Femur (tissue), 1 donor: Measurements from ENCODE around the gene SRGAP2C.
"Not testable (repeated sequence)": the region's sequence is repeated elsewhere in the genome, so short reads cannot be mapped to it uniquely, and the experiment has no call there.

ENCODE experiments used
- DNase-seq: peaks from one replicate; pipeline ENCODE4 v3.0.0-alpha.2; 2017

SRGAP2C gene

DNA sequence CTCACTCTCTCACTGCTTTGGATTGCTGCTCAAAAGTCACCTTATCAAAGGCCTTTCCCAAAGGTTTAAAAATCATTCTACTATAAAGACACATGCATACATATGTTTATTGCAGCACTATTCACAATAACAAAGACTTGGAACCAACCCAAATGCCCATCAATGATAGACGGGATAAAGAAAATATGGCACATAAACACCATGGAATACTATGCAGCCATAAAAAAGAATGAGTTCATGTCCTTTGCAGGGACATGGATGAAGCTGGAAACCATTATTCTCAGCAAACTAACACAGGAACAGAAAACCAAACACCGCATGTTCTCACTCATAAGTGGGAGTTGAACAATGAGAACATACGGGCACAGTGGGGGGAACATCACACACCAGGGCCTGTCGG is 45.9 kb downstream of the SRGAP2C start:
- DNase-seq: not testable (repeated sequence)

DNA sequence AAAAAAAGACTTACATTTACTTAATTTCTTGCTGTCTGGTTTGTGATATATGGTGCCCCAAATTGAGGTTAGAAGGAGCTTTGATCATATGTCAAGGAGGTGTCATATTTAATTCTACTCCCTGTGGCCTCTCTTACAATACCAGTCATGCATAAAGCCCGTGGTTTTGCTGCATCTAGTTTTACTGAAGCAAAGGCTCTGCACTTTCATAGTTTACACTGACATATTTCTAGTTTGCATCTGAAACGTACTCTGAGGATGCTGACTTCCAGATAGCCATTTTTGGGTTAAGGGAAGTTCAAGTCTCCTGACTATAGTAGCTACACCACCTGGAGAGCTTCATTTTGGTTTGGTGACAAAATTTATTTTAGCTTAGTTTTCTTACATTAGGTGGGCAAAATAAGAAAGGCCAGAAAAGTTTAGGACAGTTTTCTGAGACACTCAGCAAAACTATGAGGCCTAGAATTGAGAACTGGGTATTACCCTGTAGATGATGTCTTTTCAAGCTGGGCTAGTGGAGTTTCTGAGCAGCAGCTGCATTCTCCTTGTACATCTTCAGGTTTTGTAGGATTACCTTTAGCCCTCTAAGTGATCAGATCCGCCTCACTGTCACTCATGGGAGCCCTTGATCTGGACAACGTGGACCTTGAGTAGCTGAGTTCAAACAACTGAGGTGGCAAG is 47.8 kb downstream of the SRGAP2C start:
- not testable (repeated sequence) for DNase-seq

DNA sequence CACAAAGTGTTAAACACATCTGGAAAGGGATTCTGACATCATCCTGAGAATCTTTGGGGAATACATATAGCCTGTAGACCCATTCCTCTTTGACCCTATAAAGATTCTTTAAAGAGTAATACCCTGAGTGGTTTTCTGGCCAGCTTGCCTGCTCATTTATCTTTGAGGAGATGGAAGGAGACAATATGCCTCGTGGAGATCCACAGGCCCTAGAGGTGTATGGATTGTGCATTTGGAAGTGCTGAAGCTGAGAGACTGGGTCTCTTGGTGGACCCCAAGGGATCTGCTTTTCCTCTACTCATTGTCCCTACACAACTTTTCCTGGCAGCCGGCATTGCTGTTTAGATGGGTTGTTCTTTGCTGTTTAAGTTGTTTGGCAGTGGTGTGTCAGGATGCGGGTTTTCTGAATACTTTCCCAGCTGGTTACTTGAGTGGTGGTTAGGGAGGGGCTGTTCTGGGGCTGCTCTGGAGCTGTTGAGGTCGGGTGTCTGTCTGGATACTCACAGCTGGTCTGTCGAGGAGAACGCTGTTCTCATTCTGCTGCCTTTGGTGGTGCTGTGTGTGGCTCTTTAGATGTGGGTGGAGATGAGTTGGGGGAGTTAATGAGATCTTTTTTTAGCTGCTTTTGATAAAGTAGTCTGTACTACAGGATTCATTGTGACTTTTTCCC is 49.5 kb downstream of the SRGAP2C start:
- not testable (repeated sequence) for DNase-seq

DNA sequence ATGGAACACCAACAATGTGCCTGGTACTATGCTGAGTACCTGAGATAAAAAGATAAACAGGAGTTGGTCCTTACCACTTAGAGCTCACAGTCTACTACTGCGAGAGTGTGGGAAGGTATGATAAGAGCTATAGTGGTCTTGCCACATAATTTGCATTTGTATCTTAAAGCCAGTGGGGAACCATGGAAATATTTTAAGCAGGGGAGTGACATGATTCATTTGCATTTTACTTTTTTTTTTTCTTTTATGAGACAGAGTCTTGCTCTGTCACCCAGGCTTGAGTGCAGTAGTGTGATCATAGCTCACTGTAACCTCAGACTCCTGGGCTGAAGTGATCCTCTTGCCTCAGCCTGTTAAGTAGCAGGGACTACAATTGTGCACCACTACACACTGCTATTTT is 53.6 kb downstream of the SRGAP2C start:
- not testable (repeated sequence) for DNase-seq

DNA sequence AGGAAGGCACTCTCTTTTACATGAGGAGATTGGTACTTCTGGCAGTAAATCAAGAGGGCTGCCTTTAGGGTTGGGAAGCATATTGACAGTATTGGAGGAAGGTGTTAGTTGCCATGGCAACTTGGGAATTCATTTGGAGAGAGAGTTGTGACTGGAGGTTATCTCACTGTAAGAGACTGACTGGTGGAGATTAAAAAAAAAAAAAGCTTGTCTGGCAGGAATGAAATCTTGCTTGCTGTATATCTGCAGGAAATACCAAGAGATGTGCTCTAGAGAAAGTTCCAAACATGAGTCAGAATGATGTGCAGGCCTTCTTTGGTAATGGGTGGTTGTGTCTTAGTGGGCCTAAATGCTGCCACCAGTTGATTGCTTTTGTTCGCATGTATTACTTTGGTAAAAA is 59.1 kb downstream of the SRGAP2C start:
- DNase-seq: not testable (repeated sequence)

DNA sequence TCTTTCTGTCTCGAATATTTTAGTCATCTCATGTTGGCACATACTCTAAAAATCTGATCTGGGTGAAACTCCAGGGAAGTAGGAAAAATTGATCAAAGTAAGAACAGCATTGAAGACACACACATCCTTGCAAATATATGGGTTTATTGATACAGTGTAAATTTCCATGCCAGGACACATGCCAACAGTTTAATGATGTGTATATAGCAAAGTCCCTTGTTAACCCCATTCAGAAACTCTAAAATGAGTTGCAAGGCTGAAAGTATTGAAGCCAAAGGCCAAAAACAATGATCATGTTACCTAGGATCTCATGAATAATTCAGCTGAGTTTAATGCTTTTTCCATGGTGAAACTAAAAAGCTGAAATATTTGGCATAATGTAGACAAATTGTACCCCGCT is 61.6 kb downstream of the SRGAP2C start:
- DNase-seq: not testable (repeated sequence)

DNA sequence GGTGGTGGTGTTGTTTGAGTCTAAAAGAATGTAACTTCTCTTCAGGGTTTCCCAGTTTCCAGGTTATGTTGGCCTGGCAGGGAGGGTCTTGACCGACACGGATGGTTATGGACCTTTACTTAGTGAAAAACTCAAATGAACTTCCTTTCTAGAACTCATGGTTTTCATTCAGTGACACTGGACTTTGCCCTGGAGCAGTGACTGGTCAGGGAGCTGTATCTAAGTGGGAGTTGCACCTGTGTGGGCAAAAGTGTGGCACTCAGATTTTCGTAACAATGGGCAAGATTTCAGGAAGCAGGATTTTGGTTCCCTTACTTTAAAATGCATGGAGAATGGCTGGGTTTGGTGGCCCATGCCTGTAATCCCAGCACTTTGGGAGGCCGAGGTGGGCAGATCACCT is 67.9 kb downstream of the SRGAP2C start:
- DNase-seq: not testable (repeated sequence)

DNA sequence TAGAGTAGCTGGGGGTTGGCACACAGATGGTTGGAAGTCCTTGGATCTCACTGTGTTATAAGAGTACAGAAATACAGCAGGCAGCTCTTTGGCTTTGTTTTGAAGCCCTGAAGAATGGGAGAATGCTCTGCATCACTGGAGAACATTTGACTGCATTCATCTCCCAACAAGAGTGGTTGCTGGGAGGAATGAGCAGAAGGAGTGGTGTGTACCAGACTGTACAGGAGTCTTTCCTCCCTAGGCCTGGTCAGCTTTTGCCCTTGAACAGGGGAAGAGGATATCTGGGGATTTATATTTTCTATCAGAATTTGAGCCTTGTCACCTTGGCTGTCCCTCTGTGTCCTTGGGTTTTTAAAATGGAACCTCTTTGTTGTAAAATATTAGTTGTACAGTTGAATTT is 69.8 kb downstream of the SRGAP2C start:
- not testable (repeated sequence) for DNase-seq

DNA sequence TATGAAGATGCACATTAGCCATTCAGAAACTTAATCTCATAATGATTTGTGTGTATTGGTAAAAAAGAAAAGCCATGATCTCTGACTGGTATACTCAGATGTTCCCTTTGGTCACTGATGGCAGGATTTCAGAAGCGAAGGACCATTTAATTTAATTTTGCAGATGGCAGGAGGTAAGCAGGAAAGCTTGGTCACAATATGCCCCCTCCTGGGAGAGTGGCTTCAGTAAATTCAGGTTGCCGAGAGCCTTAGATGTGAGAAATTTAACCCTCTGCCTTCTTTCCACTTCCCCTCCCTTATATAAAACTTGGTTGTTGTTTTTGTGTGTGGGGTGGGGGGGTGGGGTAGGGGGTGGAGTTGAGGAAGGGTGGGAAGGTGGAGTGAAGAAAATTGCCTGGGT is 72.9 kb downstream of the SRGAP2C start:
- not testable (repeated sequence) for DNase-seq

DNA sequence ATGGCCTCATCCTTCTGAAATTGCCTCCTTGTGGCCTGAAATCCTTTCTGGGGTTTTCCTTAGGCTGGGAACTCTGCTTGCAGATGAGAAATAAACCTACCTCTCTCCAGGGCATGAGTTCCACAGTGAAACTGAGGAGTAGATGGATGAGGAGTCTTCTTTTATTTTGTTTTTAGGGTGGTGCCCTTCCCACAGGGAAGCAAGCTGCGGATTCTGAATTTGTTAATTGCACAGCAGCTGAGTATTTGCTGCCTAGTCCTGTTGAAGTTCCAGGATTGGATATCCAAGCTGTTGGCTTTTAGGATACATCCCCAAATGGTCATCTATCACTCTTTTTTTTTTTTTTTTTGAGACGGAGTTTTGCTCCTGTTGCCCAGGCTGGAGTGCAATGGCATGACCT is 73.4 kb downstream of the SRGAP2C start:
- DNase-seq: not testable (repeated sequence)

DNA sequence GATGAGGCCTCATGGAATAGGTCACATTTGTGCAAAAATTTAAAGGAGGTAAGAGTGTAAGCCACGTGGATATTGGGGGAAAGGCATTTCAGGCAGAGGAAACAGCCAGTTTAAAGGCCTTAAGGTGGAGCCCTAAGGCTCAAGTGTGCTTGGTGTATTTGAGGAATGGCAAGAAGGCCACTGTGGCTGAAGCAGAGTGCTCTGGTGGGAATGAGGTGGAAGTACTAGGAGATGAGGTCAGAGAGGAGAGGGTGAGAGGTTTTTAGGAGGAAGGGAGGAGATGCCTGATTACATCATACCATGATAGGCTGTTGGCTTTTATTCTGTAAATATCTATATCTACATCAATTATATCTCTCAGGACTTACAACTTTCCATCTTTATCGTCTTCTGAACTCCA is 75.4 kb downstream of the SRGAP2C start:
- not testable (repeated sequence) for DNase-seq

DNA sequence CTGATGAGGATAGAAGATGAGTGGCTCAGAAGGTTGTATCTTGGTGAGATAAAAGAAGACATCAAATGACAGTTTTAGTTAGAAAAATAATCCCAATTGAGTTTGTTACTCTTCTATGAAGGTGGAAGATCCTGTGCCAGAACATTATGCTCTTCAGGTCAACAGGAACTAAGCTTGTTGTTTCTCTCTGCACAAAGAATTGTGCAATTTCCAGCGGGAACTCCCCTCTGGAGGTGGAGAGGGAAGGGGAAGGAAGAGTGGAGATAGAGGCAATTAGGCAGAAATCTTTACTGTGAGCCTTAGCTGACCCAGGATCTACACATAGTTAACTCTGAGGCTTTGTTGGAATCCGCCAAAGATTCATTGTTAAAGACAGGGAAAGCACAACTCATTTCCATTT is 77.4 kb downstream of the SRGAP2C start:
- DNase-seq: not testable (repeated sequence)

DNA sequence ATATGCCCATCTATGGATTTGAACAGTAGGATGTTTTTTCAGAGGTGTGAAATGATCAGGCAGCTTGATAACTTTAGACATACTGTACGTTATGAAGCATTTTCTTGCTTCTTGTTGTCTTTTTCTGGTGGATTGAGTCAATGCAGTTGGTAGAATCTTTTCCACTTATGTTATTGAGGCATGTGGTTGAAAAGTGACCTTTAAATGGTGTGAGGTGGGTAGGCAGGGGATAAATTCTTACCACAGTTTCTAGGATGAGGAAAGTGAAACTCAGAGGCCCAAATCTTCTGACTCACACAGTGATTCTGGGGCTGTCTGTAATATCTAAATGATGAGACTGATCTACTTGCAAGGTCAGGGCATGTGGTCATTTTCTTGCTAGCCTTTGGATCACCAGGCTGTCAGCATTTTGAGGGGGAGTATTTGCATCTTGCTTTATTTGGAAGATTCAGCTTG is 79.0 kb downstream of the SRGAP2C start:
- not testable (repeated sequence) for DNase-seq

DNA sequence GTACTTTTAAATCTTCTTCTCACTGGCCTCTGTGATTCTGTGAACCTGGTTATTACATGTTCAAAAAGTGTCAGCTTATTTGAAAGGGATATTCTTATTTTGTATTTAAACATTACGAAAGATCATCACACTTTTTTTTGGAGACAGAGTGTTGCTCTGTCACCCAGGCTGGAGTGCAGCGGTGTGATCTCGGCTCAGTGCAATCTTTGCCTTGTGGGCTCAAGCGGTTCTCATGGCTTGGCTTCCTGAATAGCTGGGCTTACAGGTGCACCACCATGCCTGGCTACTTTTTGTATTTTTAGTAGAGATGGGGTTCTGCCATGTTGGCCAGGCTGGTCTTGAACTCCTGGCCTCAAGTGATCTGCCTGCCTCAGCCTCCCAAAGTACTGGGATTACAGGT is 82.3 kb downstream of the SRGAP2C start:
- not testable (repeated sequence) for DNase-seq

DNA sequence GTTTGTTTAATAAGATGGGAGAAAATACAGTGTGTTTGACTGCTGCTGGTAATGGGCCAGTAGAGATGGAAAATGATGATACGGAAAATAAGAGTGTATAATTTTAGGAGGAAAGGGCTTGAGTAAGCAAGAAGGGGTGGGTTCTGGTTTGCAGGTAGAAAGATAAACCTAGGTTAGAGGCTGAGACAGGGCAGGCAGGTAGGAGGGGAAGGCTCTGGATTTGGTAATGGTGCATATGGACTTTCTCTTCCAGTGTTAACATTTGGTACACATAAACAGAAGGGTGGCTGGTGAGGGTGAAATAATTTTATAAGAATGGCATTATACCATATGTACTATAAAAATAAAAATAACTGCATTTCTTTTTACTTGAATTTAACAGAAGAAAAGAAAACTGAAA is 84.5 kb downstream of the SRGAP2C start:
- not testable (repeated sequence) for DNase-seq

DNA sequence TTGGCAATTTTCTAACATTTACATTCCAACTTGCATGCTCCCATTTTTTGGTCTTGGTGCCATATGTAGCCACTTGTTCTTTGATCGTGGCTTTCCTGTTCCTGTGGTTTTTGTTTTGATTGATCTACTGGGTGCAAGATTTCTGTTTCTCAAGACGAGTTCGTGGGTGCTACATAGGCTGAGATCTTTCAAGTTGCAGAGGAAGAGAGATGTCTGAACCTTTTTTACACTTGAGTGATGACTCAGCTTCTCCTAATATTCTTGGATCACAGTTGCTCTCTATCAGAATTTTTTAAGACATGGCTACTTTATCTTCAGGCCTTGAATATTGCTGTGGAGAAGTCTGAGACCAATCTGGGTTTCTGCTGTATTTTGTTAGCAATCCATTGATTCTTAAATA is 85.2 kb downstream of the SRGAP2C start:
- not testable (repeated sequence) for DNase-seq

DNA sequence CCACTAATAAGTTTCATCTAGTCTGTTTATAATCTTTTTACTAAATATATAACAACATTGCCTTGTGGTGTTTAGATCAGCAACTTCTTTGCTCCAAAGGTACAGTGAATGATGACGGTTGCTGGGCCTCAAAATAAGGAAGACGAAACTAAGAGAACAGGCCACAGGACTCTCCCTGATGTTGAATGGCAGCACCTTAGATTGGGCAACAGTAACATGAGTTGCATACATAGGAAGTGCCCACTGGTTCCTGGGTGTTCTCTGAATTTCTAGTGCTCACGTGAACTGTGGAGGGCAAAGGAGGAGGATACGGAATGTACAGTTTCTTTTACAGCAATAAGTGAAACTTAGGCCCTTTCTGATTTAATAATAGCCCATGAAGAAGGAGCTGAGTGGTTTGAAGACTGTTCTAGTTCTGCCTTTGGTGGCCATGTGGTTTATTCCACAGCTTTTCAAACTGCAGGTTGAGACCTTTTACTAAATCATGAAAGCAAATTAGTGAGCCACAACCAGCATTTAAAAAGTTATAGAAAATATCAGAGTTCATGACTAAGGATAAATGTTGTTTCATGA is 86.5 kb downstream of the SRGAP2C start:
- not testable (repeated sequence) for DNase-seq

DNA sequence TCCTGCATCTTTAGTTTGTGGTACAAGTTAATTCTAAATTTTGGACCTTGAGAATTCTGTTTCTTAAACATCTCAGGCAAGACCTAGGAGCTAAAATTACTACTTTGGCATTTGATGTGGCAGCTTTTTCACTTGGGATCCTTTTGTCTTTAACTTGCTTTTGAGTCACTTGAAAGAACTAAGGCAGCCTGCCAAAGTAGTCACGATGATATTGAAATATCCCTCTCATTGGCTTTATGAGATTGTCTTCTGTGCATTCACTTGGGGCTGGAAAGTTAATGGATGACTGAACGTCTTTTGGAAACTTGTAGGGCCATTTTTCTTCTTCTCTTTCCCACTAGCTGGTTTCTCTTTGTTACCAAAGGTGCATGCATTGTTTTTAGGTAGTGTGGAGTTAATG is 90.7 kb downstream of the SRGAP2C start:
- not testable (repeated sequence) for DNase-seq

DNA sequence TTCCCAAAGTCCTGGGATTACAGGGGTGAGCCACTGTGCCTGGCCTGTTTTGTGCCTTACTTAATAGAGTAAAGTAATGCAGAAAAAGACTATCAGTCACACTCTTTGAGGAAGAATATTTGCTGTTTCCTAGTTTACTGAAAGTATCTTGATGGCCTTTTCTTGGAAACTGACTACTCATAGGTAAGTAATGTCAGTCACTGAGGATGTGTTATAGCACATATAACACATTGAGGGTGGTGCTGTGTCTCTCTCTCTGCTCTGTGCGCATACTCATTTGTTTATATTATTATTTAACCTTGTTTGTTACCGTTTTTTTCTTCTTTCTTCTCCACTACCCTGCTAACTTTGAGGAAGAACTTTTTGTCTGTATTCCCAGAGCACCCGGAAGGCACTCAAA is 93.4 kb downstream of the SRGAP2C start:
- DNase-seq: not testable (repeated sequence)

DNA sequence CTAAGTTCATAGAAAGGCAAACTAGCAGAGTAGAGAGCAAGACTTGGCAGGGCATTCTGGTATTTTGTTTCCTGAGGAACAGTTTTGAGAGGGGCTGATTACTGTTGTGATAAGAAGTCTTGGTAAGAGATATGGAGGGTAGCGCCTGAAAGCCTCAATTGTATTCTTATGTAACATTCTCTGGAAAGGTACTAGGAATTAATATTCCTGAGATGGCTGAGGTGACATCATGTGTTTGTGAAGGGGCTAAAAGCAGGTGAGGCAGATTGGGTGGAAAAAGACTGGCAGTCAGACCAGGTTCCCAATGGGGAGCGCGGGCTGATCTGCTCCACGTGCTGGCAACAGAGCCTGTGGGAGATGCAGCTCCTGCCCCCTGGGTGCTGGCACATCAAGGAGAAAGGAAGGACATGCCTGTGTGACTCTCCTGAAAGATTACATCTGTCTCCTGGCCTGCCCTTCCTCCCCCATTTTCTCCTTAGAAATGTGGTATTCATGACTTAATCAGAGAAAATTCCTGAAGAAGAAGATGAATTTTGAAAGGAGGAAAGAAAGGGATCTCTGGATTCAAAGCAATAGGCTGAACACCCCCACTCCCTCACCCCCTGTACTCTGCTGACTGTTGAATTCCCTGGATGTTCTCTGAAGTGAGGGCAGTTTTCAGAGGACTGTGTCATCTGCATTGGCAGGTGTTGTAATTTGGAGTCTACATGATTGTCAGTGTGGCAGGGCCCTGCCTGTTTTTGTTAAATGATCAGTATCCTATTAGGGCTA is 94.2 kb downstream of the SRGAP2C start:
- not testable (repeated sequence) for DNase-seq

DNA sequence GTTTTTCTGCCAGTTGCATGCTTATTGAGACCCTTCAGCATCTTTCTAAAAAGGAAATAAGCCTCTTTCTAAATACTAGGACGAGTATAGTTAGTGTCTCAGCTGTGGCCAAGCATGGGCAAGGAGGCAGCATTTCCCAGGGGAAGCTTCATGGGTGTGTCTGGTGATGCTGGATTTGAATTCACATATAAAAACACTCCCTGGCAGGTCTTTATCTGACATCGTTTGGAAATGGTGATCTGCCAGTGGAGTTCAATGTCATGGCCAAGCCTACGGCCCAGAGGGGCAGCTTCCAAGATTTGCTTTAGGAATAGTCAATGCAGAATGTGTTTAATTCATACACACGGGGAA is 94.7 kb downstream of the SRGAP2C start:
- DNase-seq: not testable (repeated sequence)

DNA sequence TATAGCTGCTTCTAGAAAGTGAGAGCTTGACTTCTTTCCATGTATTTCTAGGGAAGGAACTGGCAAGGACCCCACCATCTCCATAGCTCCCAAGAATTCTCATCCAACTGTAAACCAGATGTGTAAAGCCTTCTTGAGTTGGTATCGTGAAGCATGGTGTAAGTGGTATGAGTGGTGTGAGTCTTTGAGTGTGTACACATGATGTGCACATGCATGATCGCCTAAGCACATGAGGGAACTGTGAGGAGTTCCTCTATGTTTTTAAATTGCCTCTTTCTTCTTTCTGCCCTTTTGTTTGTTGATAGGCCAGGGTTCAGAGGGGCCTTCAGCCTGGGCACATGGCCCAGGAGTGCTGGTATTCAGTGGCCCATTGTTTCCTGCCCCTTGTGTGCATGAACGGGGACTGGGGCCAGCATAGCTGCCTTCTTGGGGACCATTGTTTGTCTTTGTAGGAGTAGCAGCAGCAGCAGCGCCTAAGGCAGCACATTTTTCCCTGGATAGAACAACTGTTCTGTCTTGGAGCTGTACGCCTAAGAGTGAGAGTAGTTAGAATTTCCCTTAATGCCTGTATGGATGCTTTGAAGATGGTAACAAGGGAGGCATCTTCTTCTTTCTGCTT is 96.0 kb downstream of the SRGAP2C start:
- DNase-seq: not testable (repeated sequence)

DNA sequence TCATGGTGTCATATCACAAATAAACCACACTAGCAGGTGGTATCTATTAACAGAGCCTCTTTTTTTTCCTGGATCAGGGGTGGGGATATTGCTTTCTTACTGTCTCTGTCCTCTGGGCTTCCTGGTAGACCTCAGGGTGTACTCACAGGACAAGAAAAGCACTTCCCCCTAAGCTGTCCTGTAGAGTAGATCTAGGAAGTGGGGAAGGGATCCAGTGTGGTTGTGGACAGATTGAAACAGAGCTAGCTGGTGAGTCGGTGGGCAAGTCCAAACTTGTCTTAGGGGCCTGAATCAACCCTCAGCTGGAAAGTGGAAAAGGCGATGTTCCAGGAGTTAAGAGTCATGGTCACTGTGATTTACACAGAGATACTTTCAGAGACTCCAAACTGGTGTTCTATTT is 96.7 kb downstream of the SRGAP2C start:
- DNase-seq: not testable (repeated sequence)
